H1 (cell line): Measurements from ENCODE around the gene MAPKAP1. TPM values are rescaled to one million over a fixed set of nuclear protein-coding genes. Genes with fewer than 3 reads are reported as not detected.

Experiments
- CTCF ChIA-PET: fragments of 300-600 bp; sonication (Branson Sonifier 250); formaldehyde crosslinking; loops from one replicate; lab custom pipeline; 2021; ENCODE audit not compliant: partially characterized antibody; lab: Charles Lee
- POLR2A ChIA-PET: fragments of 300-600 bp; sonication (Branson Sonifier 250); formaldehyde crosslinking; loops from one replicate; lab custom pipeline; 2021; ENCODE audit warnings: inconsistent platforms; ENCODE audit not compliant: partially characterized antibody; lab: Charles Lee
- DNase-seq, 2 experiments: peaks; one replicate each; pipeline versions ENCODE4 v3.0.0 to v3.0.0-alpha.2; 2010 to 2022; ENCODE audit warnings: low spot score in 2 of 2, low read depth in 1 of 2, mixed read lengths in 1 of 2
- FAIRE-seq: peaks from 2 replicates; lab custom pipeline; 2011; peaks lifted over from hg19 to GRCh38; lab: Jason Lieb, UNC
- H2AFZ ChIP-seq: 2 replicates; pipeline ENCODE4 v1.8.1; 2012; ENCODE audit warnings: low read length, inconsistent platforms
- H2AK5ac ChIP-seq: 2 replicates; pipeline ENCODE4 v1.6.1; 2013; ENCODE audit warnings: low read depth, low read length
- H2BK120ac ChIP-seq: replicated peaks from 2 replicates; pipeline ENCODE3; 2013; ENCODE audit warnings: low read depth, low read length, inconsistent platforms
- H2BK12ac ChIP-seq: 2 replicates; pipeline ENCODE4 v1.6.1; 2013; ENCODE audit warnings: low read depth, low read length
- H2BK15ac ChIP-seq: 2 replicates; pipeline ENCODE4 v1.6.1; 2013; ENCODE audit warnings: low read length
- H2BK20ac ChIP-seq: 2 replicates; pipeline ENCODE4 v1.6.1; 2013; ENCODE audit warnings: low read length
- H2BK5ac ChIP-seq: 2 replicates; pipeline ENCODE4 v1.6.1; 2013; ENCODE audit warnings: low read depth, low read length
- H3K14ac ChIP-seq: 2 replicates; pipeline ENCODE4 v1.6.1; 2013; ENCODE audit warnings: inconsistent platforms; ENCODE audit not compliant: insufficient read length
- H3K18ac ChIP-seq: 2 replicates; pipeline ENCODE4 v1.6.1; 2013; ENCODE audit warnings: low read length; ENCODE audit errors: extremely low read depth
- H3K23ac ChIP-seq: 2 replicates; pipeline ENCODE4 v1.6.1; 2013; ENCODE audit warnings: inconsistent platforms; ENCODE audit not compliant: insufficient read length
- H3K23me2 ChIP-seq: 2 replicates; pipeline ENCODE4 v1.6.1; 2013; ENCODE audit warnings: low read depth, low read length
- H3K27ac ChIP-seq: 2 replicates; pipeline ENCODE4 v1.6.1; 2011; ENCODE audit warnings: low read depth, low read length, inconsistent platforms
- H3K27me3 ChIP-seq, 4 experiments: replicated peaks in 1 of 4; 1 replicate in 1 of 4; 2 replicates in 3 of 4; pipeline versions ENCODE4 v1.6.1 to v1.8.1; 2011 to 2013; ENCODE audit warnings: low read length in 3 of 4, mild to moderate bottlenecking in 3 of 4, inconsistent platforms in 2 of 4, mixed read lengths in 2 of 4, moderate library complexity in 1 of 4; ENCODE audit not compliant: control insufficient read depth in 3 of 4, insufficient read depth in 3 of 4; ENCODE audit errors: extremely low read depth in 1 of 4
- H3K36me3 ChIP-seq, 4 experiments: 2 replicates each; pipeline versions ENCODE4 v1.6.1 to v1.8.1; 2011 to 2013; ENCODE audit warnings: mild to moderate bottlenecking in 4 of 4, low read length in 3 of 4, moderate library complexity in 2 of 4, control low read depth in 1 of 4, inconsistent platforms in 1 of 4; ENCODE audit not compliant: insufficient read depth in 4 of 4, control insufficient read depth in 2 of 4
- H3K4ac ChIP-seq: replicated peaks from 2 replicates; pipeline ENCODE3; 2013; ENCODE audit warnings: low read length, low read depth, mixed read lengths, inconsistent platforms; ENCODE audit not compliant: insufficient read length
- H3K4me1 ChIP-seq, 4 experiments: replicated peaks in 1 of 4; 1 replicate in 1 of 4; 2 replicates in 3 of 4; pipeline versions ENCODE4 v1.6.1 to v1.8.1; 2011 to 2013; ENCODE audit warnings: low read length in 3 of 4, inconsistent platforms in 2 of 4, mixed read lengths in 1 of 4; ENCODE audit not compliant: insufficient read depth in 4 of 4, control insufficient read depth in 3 of 4
- H3K4me2 ChIP-seq, 2 experiments: 2 replicates each; pipeline versions ENCODE4 v1.6.1 to v1.8.1; 2011 to 2013; ENCODE audit warnings: low read depth in 2 of 2, low read length in 2 of 2, control low read depth in 1 of 2, inconsistent platforms in 1 of 2, mild to moderate bottlenecking in 1 of 2; ENCODE audit not compliant: insufficient read depth in 1 of 2
- H3K4me3 ChIP-seq, 4 experiments: fragments of 200-600, 300-600 bp in 1 of 4; sonication (generic), shearing (Covaris generic), sonication (Bioruptor Twin) in 1 of 4; 2 replicates each; pipeline versions ENCODE4 v1.5.1 to v1.8.1; 2011 to 2016; ENCODE audit warnings: low read length in 4 of 4, low read depth in 3 of 4, control low read depth in 2 of 4, inconsistent platforms in 2 of 4, mild to moderate bottlenecking in 2 of 4, mixed read lengths in 1 of 4, moderate library complexity in 1 of 4; ENCODE audit not compliant: insufficient read depth in 2 of 4; ENCODE audit errors: extremely low read depth in 1 of 4
- H3K56ac ChIP-seq: replicated peaks from 2 replicates; pipeline ENCODE3; 2013; ENCODE audit warnings: low read depth, mild to moderate bottlenecking, mixed read lengths, low read length, inconsistent platforms; ENCODE audit not compliant: insufficient read length
- H3K79me1 ChIP-seq: 2 replicates; pipeline ENCODE4 v1.6.1; 2013; ENCODE audit warnings: low read depth, low read length, control low read depth
- H3K79me2 ChIP-seq, 2 experiments: 2 replicates each; pipeline versions ENCODE4 v1.6.1 to v1.8.1; 2012 to 2013; ENCODE audit warnings: low read length in 2 of 2, mild to moderate bottlenecking in 2 of 2, inconsistent platforms in 1 of 2; ENCODE audit not compliant: insufficient read depth in 2 of 2, control insufficient read depth in 1 of 2
- H3K9ac ChIP-seq, 4 experiments: replicated peaks in 1 of 4; 1 replicate in 1 of 4; 2 replicates in 3 of 4; pipeline versions ENCODE4 v1.6.1 to v1.8.1; 2011 to 2013; ENCODE audit warnings: low read depth in 3 of 4, low read length in 3 of 4, control low read depth in 2 of 4, mild to moderate bottlenecking in 2 of 4, moderate library complexity in 2 of 4, inconsistent platforms in 1 of 4; ENCODE audit errors: extremely low read depth in 1 of 4
- H3K9me3 ChIP-seq, 2 experiments: 2 replicates each; pipeline versions ENCODE4 v1.6.1 to v1.8.1; 2012 to 2013; ENCODE audit warnings: mild to moderate bottlenecking in 2 of 2, moderate library complexity in 2 of 2, control low read depth in 1 of 2, inconsistent platforms in 1 of 2, low read depth in 1 of 2, low read length in 1 of 2, mixed read lengths in 1 of 2; ENCODE audit not compliant: insufficient read depth in 2 of 2
- H4K20me1 ChIP-seq, 2 experiments: replicated peaks in 1 of 2; 2 replicates each; pipeline versions ENCODE3 to v1.8.1; 2011 to 2013; ENCODE audit warnings: inconsistent platforms in 2 of 2, low read length in 2 of 2, mild to moderate bottlenecking in 1 of 2; ENCODE audit not compliant: insufficient read depth in 2 of 2, control insufficient read depth in 1 of 2
- H4K5ac ChIP-seq: 2 replicates; pipeline ENCODE4 v1.6.1; 2013; ENCODE audit warnings: low read length, low read depth, mixed read lengths, inconsistent platforms; ENCODE audit not compliant: insufficient read length
- H4K8ac ChIP-seq: 2 replicates; pipeline ENCODE4 v1.8.0; 2013; ENCODE audit warnings: mild to moderate bottlenecking, moderate library complexity, low read length, inconsistent platforms; ENCODE audit not compliant: insufficient read depth; ENCODE audit errors: extremely low read depth
- H4K91ac ChIP-seq: replicated peaks from 2 replicates; pipeline ENCODE3; 2013; ENCODE audit warnings: low read length, mixed read lengths, inconsistent platforms; ENCODE audit not compliant: insufficient read length
- GABPA ChIP-seq: IDR thresholded peaks from 2 replicates; pipeline ENCODE4 v1.6.1; 2011; ENCODE audit warnings: mild to moderate bottlenecking, low read length, moderate library complexity, borderline replicate concordance; ENCODE audit not compliant: insufficient read depth
- SUZ12 ChIP-seq: fragments of 200-600 bp; sonication (generic); IDR thresholded peaks from 2 replicates; pipeline ENCODE4 v1.6.1; 2012; ENCODE audit warnings: mild to moderate bottlenecking, inconsistent platforms, low read length, moderate library complexity, mixed read lengths
- TEAD4 ChIP-seq: IDR thresholded peaks from 2 replicates; pipeline ENCODE4 v1.6.1; 2012; ENCODE audit warnings: low read depth, low read length, inconsistent platforms, mixed read lengths
- WGBS, 2 experiments: shearing (Covaris generic) in 1 of 2; methylation state at CpG; one replicate each; pipeline versions ENCODE4 v1.1.6 to v1.1.7; 2013 to 2015; ENCODE audit warnings: low lambda C conversion rate in 2 of 2, mixed read lengths in 2 of 2, inconsistent platforms in 1 of 2, low coverage in 1 of 2, missing lambda C conversion rate in 1 of 2; ENCODE audit not compliant: insufficient replicate concordance in 2 of 2, insufficient coverage in 1 of 2, insufficient read length in 1 of 2; ENCODE audit errors: extremely low coverage in 1 of 2, missing lambda C conversion rate in 1 of 2; 5-methylcytosine and 5-hydroxymethylcytosine counted together
- polyA plus RNA-seq, 7 experiments: library from polyadenylated mRNA; depleted of rRNA in 3 of 7; stranded (reverse) in 5 of 7; unstranded in 2 of 7; fragments of >200 nt in 5 of 7; fragments of 200-250 nt in 2 of 7; gene quantifications; 1 replicate in 5 of 7; 2 replicates in 1 of 7; 4 replicates in 1 of 7; pipeline versions ENCODE4 v1.2.1 to v1.2.3, GENCODE V29; 2011 to 2013; ENCODE audit warnings: missing spikeins in 2 of 7, mixed read lengths in 2 of 7
- total RNA-seq: library from RNA; stranded (reverse); fragmentation: NEBNext Ultra II Directional; extraction: Animal tissue kit (Norgen Biotek cat#: 25700); gene quantifications from 2 replicates; pipeline ENCODE4 v1.2.1, GENCODE V29; 2021

Gene MAPKAP1
- total and polyA plus RNA-seq, 2 of the 8 experiments (the other 6 are each of a cell fraction or from before 2014, with no cell fraction given), result 79.2 to 140 TPM

GRCh38 chr9:125504616-125505015 is 202.4 kb downstream of the MAPKAP1 start:
- H3K56ac ChIP-seq, result no peak overlapping the region
- H3K14ac ChIP-seq, result no peak overlapping the region
- peaks cover 0 to 6% (median 0%) of the 10 kb centered on the region in 4 experiments; a peak in 3 of 7 replicates for H3K4me1 ChIP-seq
- ChIA-PET POLR2A (no interaction called here), CTCF (no interaction called here)
- no peak overlapping the region for H4K8ac ChIP-seq
- no peak for FAIRE-seq
- no peaks in the 10 kb centered on the region for H3K9me3 ChIP-seq
- no peak overlapping the region for H2BK12ac ChIP-seq
- H2BK15ac ChIP-seq, result no peak overlapping the region
- no peak overlapping the region for H3K4me3 ChIP-seq
- H3K79me1 ChIP-seq, result no peaks in the 10 kb centered on the region
- no peak overlapping the region for H3K4me2 ChIP-seq
- no peak overlapping the region for H3K4ac ChIP-seq
- no peaks in the 10 kb centered on the region for H3K23me2 ChIP-seq
- no peak overlapping the region for H2BK20ac ChIP-seq
- H4K5ac ChIP-seq, result no peak overlapping the region
- 100% methylated on average over 1 of the region's 1 CpG; no CpG with 5 or more reads in 1 of the 2 experiments for WGBS, 2 experiments
- H2AFZ ChIP-seq, result no peak overlapping the region
- H3K27ac ChIP-seq, result no peak overlapping the region
- H4K91ac ChIP-seq, result no peak overlapping the region
- no peak for DNase-seq
- H2BK120ac ChIP-seq, result no peak overlapping the region
- H3K23ac ChIP-seq, result no peak overlapping the region
- no peak overlapping the region for H2AK5ac ChIP-seq
- no peak overlapping the region for H3K9ac ChIP-seq
- H3K36me3 ChIP-seq, result no peaks in the 10 kb centered on the region
- no peak for TF ChIP-seq TEAD4
- no peak for TF ChIP-seq SUZ12
- no peak for TF ChIP-seq GABPA
- no peak overlapping the region for H3K18ac ChIP-seq
- no peak overlapping the region for H2BK5ac ChIP-seq
- no peaks in the 10 kb centered on the region for H3K27me3 ChIP-seq
- no peaks in the 10 kb centered on the region for H4K20me1 ChIP-seq
- H3K79me2 ChIP-seq, result no peaks in the 10 kb centered on the region
